ENCODE data around the gene ZBTB11.
"Not testable (repeated sequence)": the region's sequence is repeated elsewhere in the genome, so short reads cannot be mapped to it uniquely, and the experiment has no call there.

Gene ZBTB11

GRCh38 chr3:101633186-101633585 is 43.7 kb downstream of the ZBTB11 start:
- Histone ChIP-seq H3K4me1 (ENCODE audit: insufficient read depth, low read length) (no peaks in the 10 kb centered on the region), H2AFZ (ENCODE audit: low read depth, low read length) (no peak overlapping the region), H3K27me3 (ENCODE audit: insufficient read depth, low read length) (no peaks in the 10 kb centered on the region), H3K4me3 (ENCODE audit: low read length) (no peak overlapping the region), H3K36me3 (ENCODE audit: insufficient read depth, low read length) (no peaks in the 10 kb centered on the region), H3K9me3 (ENCODE audit: low read length) (no peaks in the 10 kb centered on the region)

- Histone ChIP-seq H3K36me3 (ENCODE audit: insufficient read depth, low read length) (no peaks in the 10 kb centered on the region), H2AFZ (ENCODE audit: low read depth, low read length) (no peak overlapping the region), H3K9me3 (ENCODE audit: low read length) (no peaks in the 10 kb centered on the region), H3K4me3 (ENCODE audit: low read length) (no peak overlapping the region), H3K27me3 (ENCODE audit: insufficient read depth, low read length) (no peaks in the 10 kb centered on the region), H3K4me1 (ENCODE audit: insufficient read depth, low read length) (no peaks in the 10 kb centered on the region)
Observed at GRCh38 chr3:101632586-101632985, 44.3 kb downstream of the ZBTB11 start.

GRCh38 chr3:101631959-101632358 is 45.0 kb downstream of the ZBTB11 start:
- H3K4me3 ChIP-seq (ENCODE audit: low read length); H2AFZ ChIP-seq (ENCODE audit: low read depth, low read length): not testable (repeated sequence)

GRCh38 chr3:101631098-101631796 is 45.7 kb downstream of the ZBTB11 start:
- Histone ChIP-seq H3K9me3 (ENCODE audit: low read length) (no peaks in the 10 kb centered on the region), H3K4me1 (ENCODE audit: insufficient read depth, low read length) (no peaks in the 10 kb centered on the region), H3K27me3 (ENCODE audit: insufficient read depth, low read length) (no peaks in the 10 kb centered on the region), H3K4me3 (ENCODE audit: low read length) (no peak overlapping the region), H3K36me3 (ENCODE audit: insufficient read depth, low read length) (no peaks in the 10 kb centered on the region), H2AFZ (ENCODE audit: low read depth, low read length) (no peak overlapping the region)

More at GRCh38 chr3:101631959-101632358, 45.0 kb downstream of the ZBTB11 start:
- H3K4me1 ChIP-seq (ENCODE audit: insufficient read depth, low read length); H3K27me3 ChIP-seq (ENCODE audit: insufficient read depth, low read length); H3K9me3 ChIP-seq (ENCODE audit: low read length); H3K36me3 ChIP-seq (ENCODE audit: insufficient read depth, low read length): not testable (repeated sequence)

- Histone ChIP-seq H3K4me1 (ENCODE audit: insufficient read depth, low read length) (no peaks in the 10 kb centered on the region), H3K27me3 (ENCODE audit: insufficient read depth, low read length) (no peaks in the 10 kb centered on the region), H2AFZ (ENCODE audit: low read depth, low read length) (no peak overlapping the region), H3K36me3 (ENCODE audit: insufficient read depth, low read length) (no peaks in the 10 kb centered on the region), H3K4me3 (ENCODE audit: low read length) (no peak overlapping the region), H3K9me3 (ENCODE audit: low read length) (peaks cover 3% of the 10 kb centered on the region)
Observed at GRCh38 chr3:101629219-101629618, 47.7 kb downstream of the ZBTB11 start.

- Histone ChIP-seq H3K4me1 (ENCODE audit: insufficient read depth, low read length) (no peaks in the 10 kb centered on the region), H3K4me3 (ENCODE audit: low read length) (no peak overlapping the region), H3K36me3 (ENCODE audit: insufficient read depth, low read length) (no peaks in the 10 kb centered on the region), H3K27me3 (ENCODE audit: insufficient read depth, low read length) (no peaks in the 10 kb centered on the region), H2AFZ (ENCODE audit: low read depth, low read length) (no peak overlapping the region), H3K9me3 (ENCODE audit: low read length) (peaks cover 3% of the 10 kb centered on the region)
Observed at GRCh38 chr3:101625879-101626278, 51.1 kb downstream of the ZBTB11 start.

- Histone ChIP-seq H3K36me3 (ENCODE audit: insufficient read depth, low read length) (no peaks in the 10 kb centered on the region), H2AFZ (ENCODE audit: low read depth, low read length) (no peak overlapping the region), H3K4me3 (ENCODE audit: low read length) (no peak overlapping the region), H3K9me3 (ENCODE audit: low read length) (peaks cover 3% of the 10 kb centered on the region), H3K27me3 (ENCODE audit: insufficient read depth, low read length) (no peaks in the 10 kb centered on the region), H3K4me1 (ENCODE audit: insufficient read depth, low read length) (no peaks in the 10 kb centered on the region)
Observed at GRCh38 chr3:101624857-101625256, 52.1 kb downstream of the ZBTB11 start.

GRCh38 chr3:101623656-101624055 is 53.3 kb downstream of the ZBTB11 start:
- Histone ChIP-seq H3K4me1 (ENCODE audit: insufficient read depth, low read length) (no peaks in the 10 kb centered on the region), H2AFZ (ENCODE audit: low read depth, low read length) (no peak overlapping the region), H3K9me3 (ENCODE audit: low read length) (peaks cover 3% of the 10 kb centered on the region), H3K36me3 (ENCODE audit: insufficient read depth, low read length) (no peaks in the 10 kb centered on the region), H3K27me3 (ENCODE audit: insufficient read depth, low read length) (no peaks in the 10 kb centered on the region), H3K4me3 (ENCODE audit: low read length) (no peak overlapping the region)

- Histone ChIP-seq H3K27me3 (ENCODE audit: insufficient read depth, low read length) (no peaks in the 10 kb centered on the region), H2AFZ (ENCODE audit: low read depth, low read length) (no peak overlapping the region), H3K4me3 (ENCODE audit: low read length) (no peak overlapping the region), H3K4me1 (ENCODE audit: insufficient read depth, low read length) (no peaks in the 10 kb centered on the region), H3K9me3 (ENCODE audit: low read length) (peaks cover under 1% of the 10 kb centered on the region), H3K36me3 (ENCODE audit: insufficient read depth, low read length) (no peaks in the 10 kb centered on the region)
Observed at GRCh38 chr3:101619734-101620133, 57.2 kb downstream of the ZBTB11 start.

- H3K36me3 ChIP-seq (ENCODE audit: insufficient read depth, low read length), result no peaks in the 10 kb centered on the region
- H3K4me3 ChIP-seq (ENCODE audit: low read length), result no peak overlapping the region
- no peaks in the 10 kb centered on the region for H3K9me3 ChIP-seq (ENCODE audit: low read length)
- no peaks in the 10 kb centered on the region for H3K27me3 ChIP-seq (ENCODE audit: insufficient read depth, low read length)
- H3K4me1 ChIP-seq (ENCODE audit: insufficient read depth, low read length), result no peaks in the 10 kb centered on the region
- no peak overlapping the region for H2AFZ ChIP-seq (ENCODE audit: low read depth, low read length)
Observed at GRCh38 chr3:101618726-101619125, 58.2 kb downstream of the ZBTB11 start.

GRCh38 chr3:101617478-101617877 is 59.5 kb downstream of the ZBTB11 start:
- Histone ChIP-seq H2AFZ (ENCODE audit: low read depth, low read length) (no peak overlapping the region), H3K4me1 (ENCODE audit: insufficient read depth, low read length) (no peaks in the 10 kb centered on the region), H3K4me3 (ENCODE audit: low read length) (no peak overlapping the region), H3K36me3 (ENCODE audit: insufficient read depth, low read length) (no peaks in the 10 kb centered on the region), H3K27me3 (ENCODE audit: insufficient read depth, low read length) (no peaks in the 10 kb centered on the region), H3K9me3 (ENCODE audit: low read length) (no peaks in the 10 kb centered on the region)

- Histone ChIP-seq H3K4me3 (ENCODE audit: low read length) (no peak overlapping the region), H3K9me3 (ENCODE audit: low read length) (no peaks in the 10 kb centered on the region), H3K4me1 (ENCODE audit: insufficient read depth, low read length) (no peaks in the 10 kb centered on the region), H3K27me3 (ENCODE audit: insufficient read depth, low read length) (no peaks in the 10 kb centered on the region), H2AFZ (ENCODE audit: low read depth, low read length) (no peak overlapping the region), H3K36me3 (ENCODE audit: insufficient read depth, low read length) (no peaks in the 10 kb centered on the region)
Observed at GRCh38 chr3:101615525-101615924, 61.4 kb downstream of the ZBTB11 start.

GRCh38 chr3:101613014-101613413 is 63.9 kb downstream of the ZBTB11 start:
- not testable (repeated sequence) for H2AFZ ChIP-seq (ENCODE audit: low read depth, low read length); H3K27me3 ChIP-seq (ENCODE audit: insufficient read depth, low read length)

GRCh38 chr3:101611023-101611422 is 65.9 kb downstream of the ZBTB11 start:
- Histone ChIP-seq H3K4me3 (ENCODE audit: low read length) (no peak overlapping the region), H2AFZ (ENCODE audit: low read depth, low read length) (no peak overlapping the region), H3K27me3 (ENCODE audit: insufficient read depth, low read length) (no peaks in the 10 kb centered on the region), H3K36me3 (ENCODE audit: insufficient read depth, low read length) (no peaks in the 10 kb centered on the region), H3K9me3 (ENCODE audit: low read length) (no peaks in the 10 kb centered on the region), H3K4me1 (ENCODE audit: insufficient read depth, low read length) (no peaks in the 10 kb centered on the region)

More at GRCh38 chr3:101613014-101613413, 63.9 kb downstream of the ZBTB11 start:
- not testable (repeated sequence) for H3K4me1 ChIP-seq (ENCODE audit: insufficient read depth, low read length); H3K9me3 ChIP-seq (ENCODE audit: low read length); H3K4me3 ChIP-seq (ENCODE audit: low read length); H3K36me3 ChIP-seq (ENCODE audit: insufficient read depth, low read length)

Measured in neuron (in vitro differentiated cells).